Measurements from ENCODE around the gene MYO9A.

- TF ChIP-seq CTCF (IDR thresholded peaks at IDR 0.05; ENCODE audit: insufficient read depth, low read length) (no peak), GABPA (IDR thresholded peaks at IDR 0.05; ENCODE audit: low read depth) (no peak)
These were observed 311.5 kb downstream of the MYO9A start for GRCh38 chr15:71806452-71806931.
